ENCODE results near the gene MRGPRF.
"Not testable (repeated sequence)": the region's sequence is repeated elsewhere in the genome, so short reads cannot be mapped to it uniquely, and the experiment has no call there.

MRGPRF gene

GRCh38 chr11:69002570-69003231 is 10.3 kb downstream of the MRGPRF start:
- no peak for DNase-seq (ENCODE audit: low read depth in 2 of 2)

- DNase-seq (ENCODE audit: low read depth in 2 of 2), result no peak
Measured at GRCh38 chr11:69002110-69002569, 10.9 kb downstream of the MRGPRF start.

- DNase-seq (ENCODE audit: low read depth in 2 of 2), result no peak
Measured at GRCh38 chr11:69001243-69002081, 11.6 kb downstream of the MRGPRF start.

GRCh38 chr11:69000831-69001242 is 12.2 kb downstream of the MRGPRF start:
- DNase-seq (ENCODE audit: low read depth in 2 of 2), result no peak

GRCh38 chr11:69000391-69000790 is 12.7 kb downstream of the MRGPRF start:
- DNase-seq (ENCODE audit: low read depth in 2 of 2), result no peak

GRCh38 chr11:68999748-69000355 is 13.2 kb downstream of the MRGPRF start:
- DNase-seq (ENCODE audit: low read depth in 2 of 2), result not testable (repeated sequence)

GRCh38 chr11:68999093-68999747 is 13.8 kb downstream of the MRGPRF start:
- DNase-seq (ENCODE audit: low read depth in 2 of 2), result no peak

GRCh38 chr11:68998390-68998911 is 14.6 kb downstream of the MRGPRF start:
- DNase-seq (ENCODE audit: low read depth in 2 of 2), result no peak

- no peak for DNase-seq (ENCODE audit: low read depth in 2 of 2)
Measured at GRCh38 chr11:68997995-68998348, 15.1 kb downstream of the MRGPRF start.

GRCh38 chr11:68997124-68997994 is 15.7 kb downstream of the MRGPRF start:
- DNase-seq (ENCODE audit: low read depth in 2 of 2), result no peak

GRCh38 chr11:68996376-68997123 is 16.5 kb downstream of the MRGPRF start:
- DNase-seq (ENCODE audit: low read depth in 2 of 2), result no peak

- DNase-seq (ENCODE audit: low read depth in 2 of 2), result no peak
Measured at GRCh38 chr11:68994894-68995285, 18.2 kb downstream of the MRGPRF start.

- DNase-seq (ENCODE audit: low read depth in 2 of 2), result no peak
Measured at GRCh38 chr11:68994161-68994893, 18.7 kb downstream of the MRGPRF start.

GRCh38 chr11:68993546-68993945 is 19.5 kb downstream of the MRGPRF start:
- DNase-seq (ENCODE audit: low read depth in 2 of 2), result no peak

GRCh38 chr11:68992743-68993255 is 20.2 kb downstream of the MRGPRF start:
- no peak for DNase-seq (ENCODE audit: low read depth in 2 of 2)

- DNase-seq (ENCODE audit: low read depth in 2 of 2), result no peak
Measured at GRCh38 chr11:68990995-68991780, 21.9 kb downstream of the MRGPRF start.

GRCh38 chr11:68989936-68990606 is 23.0 kb downstream of the MRGPRF start:
- DNase-seq (ENCODE audit: low read depth in 2 of 2), result no peak

- DNase-seq (ENCODE audit: low read depth in 2 of 2), result no peak
Measured at GRCh38 chr11:68988491-68988890, 24.6 kb downstream of the MRGPRF start.

All from stimulated activated CD8-positive, alpha-beta memory T cell treated with anti-CD3 and anti-CD28 coated beads, Interleukin-2, amount 100 ng/mL, for 48 hours (primary cell).